H9 (cell line): ENCODE measurements around the gene EPS8L3. TPM values are rescaled to one million over a fixed set of nuclear protein-coding genes. Genes with fewer than 3 reads are reported as not detected.
"Not testable (repeated sequence)": the region's sequence is repeated elsewhere in the genome, so short reads cannot be mapped to it uniquely, and the experiment has no call there.

ENCODE experiments used
- DNase-seq: peaks from one replicate; pipeline ENCODE4 v3.0.0-alpha.2; 2017
- H2AFZ ChIP-seq: one replicate; pipeline ENCODE4 v1.6.1; 2013; ENCODE audit warnings: mild to moderate bottlenecking, low read length, control low read depth, moderate library complexity
- H2AK5ac ChIP-seq: 2 replicates; pipeline ENCODE4 v1.6.1; 2013; ENCODE audit warnings: low read length, control low read depth, mixed read lengths; ENCODE audit not compliant: insufficient read length
- H2BK120ac ChIP-seq: one replicate; pipeline ENCODE4 v1.6.1; 2013; ENCODE audit warnings: low read depth, mild to moderate bottlenecking, low read length, control low read depth, inconsistent platforms; ENCODE audit not compliant: poor library complexity, severe bottlenecking
- H2BK12ac ChIP-seq: 2 replicates; pipeline ENCODE4 v1.6.1; 2013; ENCODE audit warnings: low read length, control low read depth, mixed read lengths, low read depth; ENCODE audit not compliant: insufficient read length
- H2BK15ac ChIP-seq: 2 replicates; pipeline ENCODE4 v1.6.1; 2013; ENCODE audit warnings: low read depth, low read length, control low read depth
- H2BK20ac ChIP-seq: one replicate; pipeline ENCODE4 v1.6.1; 2013; ENCODE audit warnings: low read depth, mild to moderate bottlenecking, low read length, control low read depth, inconsistent platforms; ENCODE audit not compliant: poor library complexity, severe bottlenecking
- H2BK5ac ChIP-seq: 2 replicates; pipeline ENCODE4 v1.6.1; 2013; ENCODE audit warnings: low read length, control low read depth, mixed read lengths; ENCODE audit not compliant: insufficient read length
- H3K14ac ChIP-seq: 2 replicates; pipeline ENCODE4 v1.6.1; 2013; ENCODE audit warnings: low read length, control low read depth; ENCODE audit not compliant: insufficient read depth
- H3K18ac ChIP-seq: 2 replicates; pipeline ENCODE4 v1.6.1; 2013; ENCODE audit warnings: low read depth, mild to moderate bottlenecking, mixed read lengths, low read length, control low read depth; ENCODE audit not compliant: insufficient read length
- H3K23ac ChIP-seq: 2 replicates; pipeline ENCODE4 v1.6.1; 2013; ENCODE audit warnings: low read length, control low read depth, mixed read lengths, low read depth; ENCODE audit not compliant: insufficient read length
- H3K23me2 ChIP-seq: 2 replicates; pipeline ENCODE4 v1.6.1; 2013; ENCODE audit warnings: low read depth, mild to moderate bottlenecking, mixed read lengths, low read length, control low read depth; ENCODE audit not compliant: insufficient read length, poor library complexity, severe bottlenecking
- H3K27ac ChIP-seq: 2 replicates; pipeline ENCODE4 v1.5.1; 2013; ENCODE audit warnings: low read length, control low read depth, mixed read lengths, low read depth; ENCODE audit not compliant: insufficient read length
- H3K27me3 ChIP-seq: 2 replicates; pipeline ENCODE4 v1.6.1; 2013; ENCODE audit warnings: low read length, control low read depth, inconsistent platforms; ENCODE audit not compliant: insufficient read depth
- H3K4ac ChIP-seq: 2 replicates; pipeline ENCODE4 v1.6.1; 2013; ENCODE audit warnings: low read depth, mild to moderate bottlenecking, control low read depth, inconsistent platforms, low read length, moderate library complexity
- H3K4me1 ChIP-seq: 2 replicates; pipeline ENCODE4 v1.6.1; 2013; ENCODE audit warnings: low read length, control low read depth, inconsistent platforms; ENCODE audit not compliant: insufficient read depth
- H3K4me2 ChIP-seq: 2 replicates; pipeline ENCODE4 v1.6.1; 2013; ENCODE audit warnings: low read length, control low read depth, mixed read lengths; ENCODE audit not compliant: insufficient read length, insufficient read depth
- H3K56ac ChIP-seq: 2 replicates; pipeline ENCODE4 v1.6.1; 2013; ENCODE audit warnings: low read depth, mild to moderate bottlenecking, mixed read lengths, low read length, control low read depth; ENCODE audit not compliant: insufficient read length
- H3K79me1 ChIP-seq: 2 replicates; pipeline ENCODE4 v1.6.1; 2013; ENCODE audit warnings: low read depth, mild to moderate bottlenecking, moderate library complexity, low read length, control low read depth, inconsistent platforms; ENCODE audit not compliant: insufficient read depth, poor library complexity, severe bottlenecking
- H3K79me2 ChIP-seq: 2 replicates; pipeline ENCODE4 v1.6.1; 2013; ENCODE audit warnings: low read length, control low read depth, inconsistent platforms; ENCODE audit not compliant: insufficient read depth
- H3K9ac ChIP-seq: 2 replicates; pipeline ENCODE4 v1.6.1; 2013; ENCODE audit warnings: low read length, control low read depth, mixed read lengths; ENCODE audit not compliant: insufficient read length; ENCODE audit errors: extremely low read depth
- H3K9me3 ChIP-seq: one replicate; pipeline ENCODE4 v1.6.1; 2013; ENCODE audit warnings: low read depth, low read length, inconsistent platforms; ENCODE audit not compliant: control insufficient read depth
- H3T11ph ChIP-seq: one replicate; pipeline ENCODE4 v1.6.1; 2013; ENCODE audit warnings: mild to moderate bottlenecking, low read length, control low read depth, inconsistent platforms
- H4K20me1 ChIP-seq: one replicate; pipeline ENCODE4 v1.6.1; 2013; ENCODE audit not compliant: control insufficient read depth, insufficient read length, insufficient read depth
- H4K5ac ChIP-seq: 2 replicates; pipeline ENCODE4 v1.6.1; 2013; ENCODE audit warnings: low read depth, mild to moderate bottlenecking, mixed read lengths, low read length, control low read depth; ENCODE audit not compliant: insufficient read length
- H4K8ac ChIP-seq: replicated peaks from 2 replicates; pipeline ENCODE4 v1.6.1; 2013; ENCODE audit warnings: low read length, control low read depth, mixed read lengths, low read depth; ENCODE audit not compliant: insufficient read length
- H4K91ac ChIP-seq: 2 replicates; pipeline ENCODE4 v1.6.1; 2013; ENCODE audit warnings: low read depth, mild to moderate bottlenecking, moderate library complexity, mixed read lengths, low read length, control low read depth; ENCODE audit not compliant: insufficient read length
- H3K27ac Mint-ChIP-seq, 3 experiments: 2 replicates in 2 of 3; 3 replicates in 1 of 3; pipeline ENCODE4 v1.8.0; 2020 to 2021; ENCODE audit warnings: mixed read lengths in 3 of 3, mild to moderate bottlenecking in 1 of 3, moderate library complexity in 1 of 3
- H3K27me3 Mint-ChIP-seq: 2 replicates; pipeline ENCODE4 v1.8.0; 2021; ENCODE audit warnings: low read depth, mild to moderate bottlenecking, moderate library complexity, mixed read lengths
- H3K36me3 Mint-ChIP-seq, 3 experiments: 2 replicates in 2 of 3; 3 replicates in 1 of 3; pipeline ENCODE4 v1.8.0; 2020 to 2021; ENCODE audit warnings: low read depth in 3 of 3, mixed read lengths in 3 of 3; ENCODE audit not compliant: insufficient read depth in 1 of 3
- H3K4me1 Mint-ChIP-seq, 2 experiments: 2 replicates each; pipeline ENCODE4 v1.8.0; 2020; ENCODE audit warnings: mixed read lengths in 2 of 2
- H3K4me3 Mint-ChIP-seq, 2 experiments: 2 replicates in 1 of 2; 3 replicates in 1 of 2; pipeline ENCODE4 v1.8.0; 2020 to 2021; ENCODE audit warnings: mild to moderate bottlenecking in 2 of 2, mixed read lengths in 2 of 2, moderate library complexity in 1 of 2
- H3K9me3 Mint-ChIP-seq, 2 experiments: 2 replicates in 1 of 2; 3 replicates in 1 of 2; pipeline ENCODE4 v1.8.0; 2020; ENCODE audit warnings: mild to moderate bottlenecking in 2 of 2, mixed read lengths in 2 of 2, moderate library complexity in 1 of 2
- WGBS: extraction: QIAGEN DNeasy Blood & Tissue Kit; methylation state at CpG from one replicate; pipeline ENCODE4 v1.1.7; 2013; ENCODE audit warnings: missing lambda C conversion rate, low lambda C conversion rate, mixed read lengths; ENCODE audit not compliant: insufficient read length; ENCODE audit errors: extremely low coverage; 5-methylcytosine and 5-hydroxymethylcytosine counted together
- total RNA-seq: library from RNA; stranded (reverse); gene quantifications from 2 replicates; pipeline ENCODE4 v1.2.1, GENCODE V29; 2021
- TF ChIP-seq, protein P1 (sequence below): fragments of 200-600 bp; sonication (generic); conservative IDR thresholded peaks from 3 replicates; pipeline ENCODE4 v1.8.0; 2021; ENCODE audit warnings: antibody characterized with exemption, mild to moderate bottlenecking

The EPS8L3 gene
- total RNA-seq, 1 experiment from 2014 or later: not detected

DNA sequence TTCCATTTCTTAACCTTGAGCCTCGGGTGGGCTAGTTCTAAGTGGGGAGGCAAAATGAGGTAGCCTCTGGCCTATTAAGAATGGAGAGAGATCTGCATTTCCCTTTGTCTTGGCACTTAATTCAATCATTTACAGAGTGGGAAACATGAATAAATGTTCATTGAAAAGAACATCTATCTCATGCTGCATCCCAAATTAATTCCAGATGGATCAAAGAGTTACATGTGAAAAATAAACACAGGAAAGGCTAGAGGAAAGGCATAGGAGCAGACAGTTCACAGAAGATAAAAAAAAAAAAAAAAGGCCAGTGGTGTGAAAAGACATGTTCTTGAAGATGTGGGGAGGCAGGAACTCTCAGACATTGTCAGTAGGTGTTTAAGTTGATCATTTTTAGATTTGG, 35.7 kb upstream of the EPS8L3 start:
- no peak overlapping the region for H2BK120ac ChIP-seq
- H3K14ac ChIP-seq: no peak overlapping the region
- no peak overlapping the region for H3K27ac ChIP-seq
- no peak overlapping the region for H3K18ac ChIP-seq
- no peak overlapping the region for H4K91ac ChIP-seq
- Mint-ChIP-seq H3K27me3 (peaks cover 4% of the 10 kb centered on the region; the same call in 1 of the 2 replicates), H3K36me3 (no peaks in the 10 kb centered on the region), H3K9me3 (no peaks in the 10 kb centered on the region), H3K27ac (no peak overlapping the region), H3K4me3 (no peak overlapping the region), H3K4me1 (peaks cover 14 to 16% of the 10 kb centered on the region in 2 experiments)
- H2BK5ac ChIP-seq: no peak overlapping the region
- no peaks in the 10 kb centered on the region; the same call in 1 of the 2 replicates for H3K27me3 ChIP-seq
- H3K56ac ChIP-seq: no peak overlapping the region
- no peak overlapping the region for H2BK12ac ChIP-seq
- H3K23me2 ChIP-seq: no peaks in the 10 kb centered on the region
- H2AFZ ChIP-seq: no peak overlapping the region
- H4K5ac ChIP-seq: no peak overlapping the region
- H2BK15ac ChIP-seq: no peak overlapping the region
- H3T11ph ChIP-seq: no peak overlapping the region
- no peaks in the 10 kb centered on the region for H3K79me2 ChIP-seq
- no peaks in the 10 kb centered on the region for H3K79me1 ChIP-seq
- H3K23ac ChIP-seq: no peak overlapping the region
- no peak overlapping the region for H3K9ac ChIP-seq
- no CpG with 5 or more reads among the region's 1 CpG for WGBS
- DNase-seq: no peak
- no peaks in the 10 kb centered on the region for H3K9me3 ChIP-seq
- TF ChIP-seq, protein P1, sequence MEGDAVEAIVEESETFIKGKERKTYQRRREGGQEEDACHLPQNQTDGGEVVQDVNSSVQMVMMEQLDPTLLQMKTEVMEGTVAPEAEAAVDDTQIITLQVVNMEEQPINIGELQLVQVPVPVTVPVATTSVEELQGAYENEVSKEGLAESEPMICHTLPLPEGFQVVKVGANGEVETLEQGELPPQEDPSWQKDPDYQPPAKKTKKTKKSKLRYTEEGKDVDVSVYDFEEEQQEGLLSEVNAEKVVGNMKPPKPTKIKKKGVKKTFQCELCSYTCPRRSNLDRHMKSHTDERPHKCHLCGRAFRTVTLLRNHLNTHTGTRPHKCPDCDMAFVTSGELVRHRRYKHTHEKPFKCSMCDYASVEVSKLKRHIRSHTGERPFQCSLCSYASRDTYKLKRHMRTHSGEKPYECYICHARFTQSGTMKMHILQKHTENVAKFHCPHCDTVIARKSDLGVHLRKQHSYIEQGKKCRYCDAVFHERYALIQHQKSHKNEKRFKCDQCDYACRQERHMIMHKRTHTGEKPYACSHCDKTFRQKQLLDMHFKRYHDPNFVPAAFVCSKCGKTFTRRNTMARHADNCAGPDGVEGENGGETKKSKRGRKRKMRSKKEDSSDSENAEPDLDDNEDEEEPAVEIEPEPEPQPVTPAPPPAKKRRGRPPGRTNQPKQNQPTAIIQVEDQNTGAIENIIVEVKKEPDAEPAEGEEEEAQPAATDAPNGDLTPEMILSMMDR: no peak
- no peak overlapping the region for H2BK20ac ChIP-seq
- no peak overlapping the region for H3K4ac ChIP-seq
- H4K20me1 ChIP-seq: no peaks in the 10 kb centered on the region
- H3K4me2 ChIP-seq: no peak overlapping the region
- no peak overlapping the region for H2AK5ac ChIP-seq
- H3K4me1 ChIP-seq: no peaks in the 10 kb centered on the region
- H4K8ac ChIP-seq: no peak overlapping the region

DNA sequence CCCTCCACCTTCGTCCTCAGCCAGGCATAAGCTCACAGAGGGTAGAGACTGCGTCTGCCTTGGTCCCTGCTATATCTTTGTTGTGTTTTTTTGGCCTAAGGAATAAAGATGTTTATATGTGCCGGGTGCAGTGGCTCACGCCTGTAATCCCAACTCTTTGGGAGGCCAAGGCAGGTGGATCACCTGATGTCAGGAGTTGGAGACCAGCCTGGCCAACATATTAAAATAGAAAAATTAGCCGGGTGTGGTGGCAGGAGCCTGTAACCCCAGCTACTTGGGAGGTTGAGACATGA, 33.5 kb upstream of the EPS8L3 start:
- H3K79me2 ChIP-seq, H2BK15ac ChIP-seq, H3K36me3 Mint-ChIP-seq, H3K4ac ChIP-seq, H4K8ac ChIP-seq, H3K79me1 ChIP-seq, H4K20me1 ChIP-seq, H2BK5ac ChIP-seq, H3K27ac Mint-ChIP-seq, H3K4me2 ChIP-seq, H3K23me2 ChIP-seq, H3K9me3 Mint-ChIP-seq, DNase-seq, H2BK12ac ChIP-seq, H2AK5ac ChIP-seq, H3K14ac ChIP-seq, H3K4me1 ChIP-seq, H3K23ac ChIP-seq, H3K56ac ChIP-seq, H3K27me3 Mint-ChIP-seq, H2AFZ ChIP-seq, H3K27me3 ChIP-seq, H2BK120ac ChIP-seq, H3T11ph ChIP-seq, H2BK20ac ChIP-seq, H3K4me3 Mint-ChIP-seq, H3K27ac ChIP-seq, H3K18ac ChIP-seq, H3K9ac ChIP-seq, H4K91ac ChIP-seq, H3K9me3 ChIP-seq, H4K5ac ChIP-seq: not testable (repeated sequence)
- H3K4me1 Mint-ChIP-seq: peaks cover 24% of the 10 kb centered on the region in 2 experiments
- no CpG with 5 or more reads among the region's 5 CpGs for WGBS
